ENCODE data around the gene PTPN7. TPM values are rescaled to one million over a fixed set of nuclear protein-coding genes. Genes with fewer than 3 reads are reported as not detected.

PTPN7 gene
- total RNA-seq, 1 experiment from 2014 or later = 0.33 TPM

- BruUV-seq (replicated peaks) = no TSS peak
- no peak for TF ChIP-seq SIN3A (IDR thresholded peaks at IDR 0.05; ENCODE audit: borderline replicate concordance, insufficient read depth, low read depth, low read length)
- no peak for TF ChIP-seq CTCF (IDR thresholded peaks at IDR 0.05)
- TF ChIP-seq TCF7L2 (IDR thresholded peaks at IDR 0.05; ENCODE audit: low read depth, low read length) = no peak
- no peak for TF ChIP-seq REST (IDR thresholded peaks at IDR 0.05; ENCODE audit: insufficient read depth in 1 of 2, low read depth in 2 of 2, low read length in 1 of 2)
- no peak for TF ChIP-seq POLR2AphosphoS5 (IDR thresholded peaks at IDR 0.05; ENCODE audit: low read depth, low read length)
- Histone ChIP-seq H3K9me3 (ENCODE audit: control insufficient read depth, insufficient read depth, low read depth, low read length) (no peaks in the 10 kb centered on the region), H3K27me3 (ENCODE audit: control insufficient read depth, insufficient read depth, low read length) (no peaks in the 10 kb centered on the region), H3K4me1 (ENCODE audit: control insufficient read depth, insufficient read depth, low read length) (peaks cover 3% of the 10 kb centered on the region; the same call in 1 of the 2 replicates), H3K36me3 (ENCODE audit: control insufficient read depth, insufficient read depth, low read length) (no peaks in the 10 kb centered on the region), H3K4me3 (ENCODE audit: low read depth in 2 of 2, low read length in 2 of 2) (no peak overlapping the region), H3K27ac (ENCODE audit: low read length) (no peak overlapping the region)
- ChIA-PET CTCF (no interaction called here), POLR2A (no interaction called here)
- no peak for ATAC-seq
- in situ Hi-C loops (cut with HindIII; ENCODE audit: low pct_unique_long_range_greater_than_20kb, low sequenced_read_pairs) (no loop called here), intact Hi-C loops (cut with micrococcal nuclease; ENCODE audit: unreplicated experiment) (no loop called here)
- no peak for DNase-seq (ENCODE audit: low read depth, low spot score)
Observed at GRCh38 chr1:202152399-202152798, 8.0 kb downstream of the PTPN7 start.

GRCh38 chr1:202151045-202151444, 9.4 kb downstream of the PTPN7 start:
- CTCF ChIA-PET = no interaction called here
- BruUV-seq (replicated peaks) = no TSS peak
- Histone ChIP-seq H3K4me3 (ENCODE audit: low read depth in 2 of 2, low read length in 2 of 2) (no peak overlapping the region), H3K36me3 (ENCODE audit: control insufficient read depth, insufficient read depth, low read length) (no peaks in the 10 kb centered on the region), H3K27me3 (ENCODE audit: control insufficient read depth, insufficient read depth, low read length) (no peaks in the 10 kb centered on the region), H3K9me3 (ENCODE audit: control insufficient read depth, insufficient read depth, low read depth, low read length) (no peaks in the 10 kb centered on the region), H3K4me1 (ENCODE audit: control insufficient read depth, insufficient read depth, low read length) (peaks cover 3% of the 10 kb centered on the region; the same call in 1 of the 2 replicates), H3K27ac (ENCODE audit: low read length) (no peak overlapping the region)
- no peak for DNase-seq (ENCODE audit: low read depth, low spot score)
- POLR2A ChIA-PET = no interaction called here
- ATAC-seq = no peak
- in situ Hi-C loops (cut with HindIII; ENCODE audit: low pct_unique_long_range_greater_than_20kb, low sequenced_read_pairs) = no loop called here
- TF ChIP-seq REST (IDR thresholded peaks at IDR 0.05; ENCODE audit: insufficient read depth in 1 of 2, low read depth in 2 of 2, low read length in 1 of 2) (no peak), TCF7L2 (IDR thresholded peaks at IDR 0.05; ENCODE audit: low read depth, low read length) (no peak), POLR2AphosphoS5 (IDR thresholded peaks at IDR 0.05; ENCODE audit: low read depth, low read length) (no peak)
- intact Hi-C loops (cut with micrococcal nuclease; ENCODE audit: unreplicated experiment) = no loop called here

Measured in Panc1 (cell line).